WTC11 (cell line): ENCODE data around the gene PSMD10. TPM values are rescaled to one million over a fixed set of nuclear protein-coding genes. Genes with fewer than 3 reads are reported as not detected.

ENCODE experiments used
- ATAC-seq: fragments of 200-7000 bp; cut with Tn5 transposase; 2 replicates; pipeline ENCODE4 v1.10.0; 2021; ENCODE audit warnings: mild to moderate bottlenecking, moderate library complexity
- CTCF ChIA-PET: fragments of 300-600 bp; sonication (Branson Sonifier 250); formaldehyde crosslinking; loops from one replicate; lab custom pipeline; 2021; ENCODE audit warnings: antibody characterized with exemption; lab: Charles Lee
- POLR2A ChIA-PET: fragments of 350-600 bp; sonication (Branson Sonifier 250); formaldehyde crosslinking; loops from one replicate; lab custom pipeline; 2021; ENCODE audit warnings: antibody characterized with exemption; lab: Charles Lee
- DNase-seq: peaks from one replicate; pipeline ENCODE4 v3.0.0; 2021; ENCODE audit warnings: low spot score
- H3K27ac Mint-ChIP-seq: 2 replicates; pipeline ENCODE4 v1.8.0; 2021; ENCODE audit warnings: mixed read lengths
- H3K27me3 Mint-ChIP-seq: 2 replicates; pipeline ENCODE4 v1.8.0; 2021; ENCODE audit warnings: low read depth, mild to moderate bottlenecking, moderate library complexity, mixed read lengths
- H3K36me3 Mint-ChIP-seq: 2 replicates; pipeline ENCODE4 v1.8.0; 2021; ENCODE audit warnings: mixed read lengths
- H3K4me1 Mint-ChIP-seq: 2 replicates; pipeline ENCODE4 v1.8.0; 2022; ENCODE audit warnings: mixed read lengths
- H3K4me3 Mint-ChIP-seq: 2 replicates; pipeline ENCODE4 v1.8.0; 2021; ENCODE audit warnings: mild to moderate bottlenecking, moderate library complexity, mixed read lengths
- H3K9me3 Mint-ChIP-seq: 2 replicates; pipeline ENCODE4 v1.8.0; 2021; ENCODE audit warnings: mixed read lengths
- ATF1 ChIP-seq: sonication (generic); formaldehyde crosslinking; IDR thresholded peaks from 2 replicates; pipeline ENCODE4 v1.8.1; 2023; ENCODE audit warnings: mild to moderate bottlenecking, moderate library complexity, missing genetic modification reagents
- EMX1 ChIP-seq: fragments of 250-450 bp; sonication (Bioruptor Pico); IDR thresholded peaks from 2 replicates; pipeline ENCODE4 v1.8.0; 2021; ENCODE audit warnings: mild to moderate bottlenecking
- FOXK1 ChIP-seq: sonication (generic); formaldehyde crosslinking; IDR thresholded peaks from 2 replicates; pipeline ENCODE4 v1.8.0; 2022; ENCODE audit warnings: mild to moderate bottlenecking, moderate library complexity, missing genetic modification reagents
- IRF2 ChIP-seq: sonication (generic); formaldehyde crosslinking; IDR thresholded peaks from 2 replicates; pipeline ENCODE4 v1.8.0; 2022; ENCODE audit warnings: low read depth, missing genetic modification reagents, borderline replicate concordance
- JAZF1 ChIP-seq: fragments of 250-450 bp; sonication (Bioruptor Pico); IDR thresholded peaks from 2 replicates; pipeline ENCODE4 v1.9.0; 2021; ENCODE audit warnings: moderate library complexity, mild to moderate bottlenecking, inconsistent platforms
- MYBL2 ChIP-seq: sonication (generic); formaldehyde crosslinking; IDR thresholded peaks from 2 replicates; pipeline ENCODE4 v1.8.1; 2023; ENCODE audit warnings: mild to moderate bottlenecking, moderate library complexity, missing genetic modification reagents
- NFYB ChIP-seq: sonication (generic); formaldehyde crosslinking; conservative IDR thresholded peaks from 2 replicates; pipeline ENCODE4 v1.8.0; 2022; ENCODE audit warnings: low read depth, missing genetic modification reagents
- NR1H2 ChIP-seq: sonication (generic); formaldehyde crosslinking; IDR thresholded peaks from 2 replicates; pipeline ENCODE4 v1.9.0; 2021; ENCODE audit warnings: mild to moderate bottlenecking, moderate library complexity, missing genetic modification reagents
- RELA ChIP-seq: sonication (generic); formaldehyde crosslinking; IDR thresholded peaks from 2 replicates; pipeline ENCODE4 v1.8.1; 2022; ENCODE audit warnings: missing genetic modification reagents, mild to moderate bottlenecking, borderline replicate concordance
- RORB ChIP-seq: fragments of 250-450 bp; sonication (Bioruptor Pico); IDR thresholded peaks from 2 replicates; pipeline ENCODE4 v1.9.0; 2021; ENCODE audit warnings: mild to moderate bottlenecking
- ZNF121 ChIP-seq: sonication (generic); formaldehyde crosslinking; IDR thresholded peaks from 2 replicates; pipeline ENCODE4 v1.8.0; 2023; ENCODE audit warnings: missing genetic modification reagents
- ZNF317 ChIP-seq: sonication (generic); formaldehyde crosslinking; IDR thresholded peaks from 2 replicates; pipeline ENCODE4 v1.8.1; 2023; ENCODE audit warnings: low read depth, mild to moderate bottlenecking, moderate library complexity, missing genetic modification reagents, borderline replicate concordance
- ZNF416 ChIP-seq: fragments of 250-450 bp; sonication (Bioruptor Pico); IDR thresholded peaks from 2 replicates; pipeline ENCODE4 v1.9.0; 2021; ENCODE audit warnings: mild to moderate bottlenecking, inconsistent platforms
- total RNA-seq: library from RNA; stranded (reverse); gene quantifications from 3 replicates; pipeline ENCODE4 v1.2.3, GENCODE V29; 2021
- TF ChIP-seq, protein P1 (sequence below): sonication (generic); formaldehyde crosslinking; IDR thresholded peaks from 2 replicates; pipeline ENCODE4 v1.8.0; 2023; ENCODE audit warnings: missing genetic modification reagents
- TF ChIP-seq, protein P2 (sequence below): sonication (generic); formaldehyde crosslinking; conservative IDR thresholded peaks from 2 replicates; pipeline ENCODE4 v1.8.1; 2022; ENCODE audit warnings: mild to moderate bottlenecking, missing genetic modification reagents
- TF ChIP-seq, protein P3 (sequence below): sonication (generic); formaldehyde crosslinking; IDR thresholded peaks from 2 replicates; pipeline ENCODE4 v1.8.1; 2023; ENCODE audit warnings: mild to moderate bottlenecking, missing genetic modification reagents, moderate library complexity
- TF ChIP-seq, protein P4 (sequence below): sonication (generic); formaldehyde crosslinking; IDR thresholded peaks from 2 replicates; pipeline ENCODE4 v1.8.0; 2022; ENCODE audit warnings: mild to moderate bottlenecking, missing genetic modification reagents
- TF ChIP-seq, protein P5 (sequence below): fragments of 250-450 bp; sonication (Bioruptor Pico); IDR thresholded peaks from 2 replicates; pipeline ENCODE4 v1.8.0; 2021; ENCODE audit warnings: mild to moderate bottlenecking
- TF ChIP-seq, protein P6 (sequence below): sonication (generic); formaldehyde crosslinking; conservative IDR thresholded peaks from 2 replicates; pipeline ENCODE4 v1.8.1; 2023; ENCODE audit warnings: mild to moderate bottlenecking, low read depth, missing genetic modification reagents, moderate library complexity
- TF ChIP-seq, protein P7 (sequence below): sonication (generic); formaldehyde crosslinking; IDR thresholded peaks from 2 replicates; pipeline ENCODE4 v1.8.0; 2023; ENCODE audit warnings: mild to moderate bottlenecking, missing genetic modification reagents
- TF ChIP-seq, protein P8 (sequence below): fragments of 250-450 bp; sonication (Bioruptor Pico); conservative IDR thresholded peaks from 2 replicates; pipeline ENCODE4 v1.9.0; 2021; ENCODE audit warnings: mild to moderate bottlenecking

The PSMD10 gene
- total RNA-seq, 1 experiment from 2014 or later = 56.4 TPM

DNA sequence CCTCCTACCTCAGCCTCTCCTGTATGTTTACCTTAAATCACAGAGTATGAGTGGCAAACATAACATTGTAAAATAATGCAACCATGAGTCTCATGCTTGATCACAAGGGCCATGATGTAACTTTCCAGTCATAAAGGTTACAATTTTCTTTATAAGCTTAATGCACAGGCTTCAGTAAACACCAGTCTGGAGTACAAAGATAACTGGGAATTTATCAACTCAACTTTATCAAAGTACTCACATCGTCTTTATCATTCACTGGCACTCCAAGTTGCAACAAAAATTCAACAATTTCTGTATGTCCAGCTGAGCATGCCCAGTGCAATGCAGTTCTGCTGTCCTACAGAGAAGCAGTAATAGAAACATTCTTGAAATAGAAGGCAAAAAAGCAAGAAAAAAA is 2.8 kb downstream of the PSMD10 start:
- CTCF ChIA-PET = interaction anchor here (0.7 kb wide), 1 partner anchor 550 kb away, joined by 3 read pairs; no protein-coding TSS in a partner anchor
- Mint-ChIP-seq H3K36me3 (peaks cover 15% of the 10 kb centered on the region), H3K4me3 (no peak overlapping the region), H3K27me3 (no peaks in the 10 kb centered on the region; the same call in 1 of the 2 replicates), H3K9me3 (no peaks in the 10 kb centered on the region), H3K4me1 (no peaks in the 10 kb centered on the region), H3K27ac (no peak overlapping the region)
- no peak for TF ChIP-seq ATF1 (CRISPR knock-in tag)
- no peak for TF ChIP-seq ZNF416
- TF ChIP-seq, protein P1, sequence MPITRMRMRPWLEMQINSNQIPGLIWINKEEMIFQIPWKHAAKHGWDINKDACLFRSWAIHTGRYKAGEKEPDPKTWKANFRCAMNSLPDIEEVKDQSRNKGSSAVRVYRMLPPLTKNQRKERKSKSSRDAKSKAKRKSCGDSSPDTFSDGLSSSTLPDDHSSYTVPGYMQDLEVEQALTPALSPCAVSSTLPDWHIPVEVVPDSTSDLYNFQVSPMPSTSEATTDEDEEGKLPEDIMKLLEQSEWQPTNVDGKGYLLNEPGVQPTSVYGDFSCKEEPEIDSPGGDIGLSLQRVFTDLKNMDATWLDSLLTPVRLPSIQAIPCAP (CRISPR knock-in tag) = no peak
- TF ChIP-seq, protein P2, sequence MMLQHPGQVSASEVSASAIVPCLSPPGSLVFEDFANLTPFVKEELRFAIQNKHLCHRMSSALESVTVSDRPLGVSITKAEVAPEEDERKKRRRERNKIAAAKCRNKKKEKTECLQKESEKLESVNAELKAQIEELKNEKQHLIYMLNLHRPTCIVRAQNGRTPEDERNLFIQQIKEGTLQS (CRISPR knock-in tag) = no peak
- no peak for TF ChIP-seq NFYB (CRISPR knock-in tag)
- no peak for TF ChIP-seq ZNF317 (CRISPR knock-in tag)
- no peak for TF ChIP-seq NR1H2 (CRISPR knock-in tag)
- DNase-seq (no peak), ATAC-seq (no peak)
- POLR2A ChIA-PET = no interaction called here

DNA sequence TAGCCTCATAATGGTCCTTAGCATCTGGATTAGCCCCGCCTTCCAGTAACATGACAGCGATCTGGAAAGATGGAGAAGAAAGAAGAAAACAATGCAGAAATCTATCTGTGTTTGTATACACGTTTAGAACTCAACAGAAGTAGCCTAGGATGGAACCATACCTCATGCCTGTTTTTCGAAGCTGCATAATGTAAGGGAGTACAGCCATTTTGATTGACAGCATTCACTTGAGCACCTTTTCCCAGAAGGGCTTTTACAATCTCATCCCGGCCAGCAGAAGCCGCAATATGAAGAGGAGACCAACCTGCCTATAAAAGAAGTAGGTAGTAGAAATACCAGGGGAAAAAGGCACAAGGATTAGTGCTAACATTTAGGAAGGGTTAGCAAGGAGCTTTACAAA is 3.5 kb downstream of the PSMD10 start:
- CTCF ChIA-PET = no interaction called here
- no peak overlapping the region for H3K4me3 Mint-ChIP-seq
- H3K27me3 Mint-ChIP-seq = no peaks in the 10 kb centered on the region
- no peaks in the 10 kb centered on the region for H3K4me1 Mint-ChIP-seq
- H3K9me3 Mint-ChIP-seq = no peaks in the 10 kb centered on the region
- TF ChIP-seq RORB (CRISPR knock-in tag) (no peak), IRF2 (CRISPR knock-in tag) (no peak), FOXK1 (no peak), NR1H2 (CRISPR knock-in tag) (no peak), EMX1 (CRISPR knock-in tag) (no peak), JAZF1 (CRISPR knock-in tag) (no peak), MYBL2 (CRISPR knock-in tag) (no peak), ZNF317 (CRISPR knock-in tag) (no peak), RELA (CRISPR knock-in tag) (no peak), ZNF121 (no peak)
- TF ChIP-seq, protein P3, sequence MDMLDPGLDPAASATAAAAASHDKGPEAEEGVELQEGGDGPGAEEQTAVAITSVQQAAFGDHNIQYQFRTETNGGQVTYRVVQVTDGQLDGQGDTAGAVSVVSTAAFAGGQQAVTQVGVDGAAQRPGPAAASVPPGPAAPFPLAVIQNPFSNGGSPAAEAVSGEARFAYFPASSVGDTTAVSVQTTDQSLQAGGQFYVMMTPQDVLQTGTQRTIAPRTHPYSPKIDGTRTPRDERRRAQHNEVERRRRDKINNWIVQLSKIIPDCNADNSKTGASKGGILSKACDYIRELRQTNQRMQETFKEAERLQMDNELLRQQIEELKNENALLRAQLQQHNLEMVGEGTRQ = no peak
- TF ChIP-seq, protein P4, sequence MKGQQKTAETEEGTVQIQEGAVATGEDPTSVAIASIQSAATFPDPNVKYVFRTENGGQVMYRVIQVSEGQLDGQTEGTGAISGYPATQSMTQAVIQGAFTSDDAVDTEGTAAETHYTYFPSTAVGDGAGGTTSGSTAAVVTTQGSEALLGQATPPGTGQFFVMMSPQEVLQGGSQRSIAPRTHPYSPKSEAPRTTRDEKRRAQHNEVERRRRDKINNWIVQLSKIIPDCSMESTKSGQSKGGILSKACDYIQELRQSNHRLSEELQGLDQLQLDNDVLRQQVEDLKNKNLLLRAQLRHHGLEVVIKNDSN (CRISPR knock-in tag) = no peak
- TF ChIP-seq, protein P5, sequence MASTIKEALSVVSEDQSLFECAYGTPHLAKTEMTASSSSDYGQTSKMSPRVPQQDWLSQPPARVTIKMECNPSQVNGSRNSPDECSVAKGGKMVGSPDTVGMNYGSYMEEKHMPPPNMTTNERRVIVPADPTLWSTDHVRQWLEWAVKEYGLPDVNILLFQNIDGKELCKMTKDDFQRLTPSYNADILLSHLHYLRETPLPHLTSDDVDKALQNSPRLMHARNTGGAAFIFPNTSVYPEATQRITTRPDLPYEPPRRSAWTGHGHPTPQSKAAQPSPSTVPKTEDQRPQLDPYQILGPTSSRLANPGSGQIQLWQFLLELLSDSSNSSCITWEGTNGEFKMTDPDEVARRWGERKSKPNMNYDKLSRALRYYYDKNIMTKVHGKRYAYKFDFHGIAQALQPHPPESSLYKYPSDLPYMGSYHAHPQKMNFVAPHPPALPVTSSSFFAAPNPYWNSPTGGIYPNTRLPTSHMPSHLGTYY (CRISPR knock-in tag) = no peak
- TF ChIP-seq, protein P6, sequence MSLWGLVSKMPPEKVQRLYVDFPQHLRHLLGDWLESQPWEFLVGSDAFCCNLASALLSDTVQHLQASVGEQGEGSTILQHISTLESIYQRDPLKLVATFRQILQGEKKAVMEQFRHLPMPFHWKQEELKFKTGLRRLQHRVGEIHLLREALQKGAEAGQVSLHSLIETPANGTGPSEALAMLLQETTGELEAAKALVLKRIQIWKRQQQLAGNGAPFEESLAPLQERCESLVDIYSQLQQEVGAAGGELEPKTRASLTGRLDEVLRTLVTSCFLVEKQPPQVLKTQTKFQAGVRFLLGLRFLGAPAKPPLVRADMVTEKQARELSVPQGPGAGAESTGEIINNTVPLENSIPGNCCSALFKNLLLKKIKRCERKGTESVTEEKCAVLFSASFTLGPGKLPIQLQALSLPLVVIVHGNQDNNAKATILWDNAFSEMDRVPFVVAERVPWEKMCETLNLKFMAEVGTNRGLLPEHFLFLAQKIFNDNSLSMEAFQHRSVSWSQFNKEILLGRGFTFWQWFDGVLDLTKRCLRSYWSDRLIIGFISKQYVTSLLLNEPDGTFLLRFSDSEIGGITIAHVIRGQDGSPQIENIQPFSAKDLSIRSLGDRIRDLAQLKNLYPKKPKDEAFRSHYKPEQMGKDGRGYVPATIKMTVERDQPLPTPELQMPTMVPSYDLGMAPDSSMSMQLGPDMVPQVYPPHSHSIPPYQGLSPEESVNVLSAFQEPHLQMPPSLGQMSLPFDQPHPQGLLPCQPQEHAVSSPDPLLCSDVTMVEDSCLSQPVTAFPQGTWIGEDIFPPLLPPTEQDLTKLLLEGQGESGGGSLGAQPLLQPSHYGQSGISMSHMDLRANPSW (CRISPR knock-in tag) = no peak
- TF ChIP-seq, protein P7, sequence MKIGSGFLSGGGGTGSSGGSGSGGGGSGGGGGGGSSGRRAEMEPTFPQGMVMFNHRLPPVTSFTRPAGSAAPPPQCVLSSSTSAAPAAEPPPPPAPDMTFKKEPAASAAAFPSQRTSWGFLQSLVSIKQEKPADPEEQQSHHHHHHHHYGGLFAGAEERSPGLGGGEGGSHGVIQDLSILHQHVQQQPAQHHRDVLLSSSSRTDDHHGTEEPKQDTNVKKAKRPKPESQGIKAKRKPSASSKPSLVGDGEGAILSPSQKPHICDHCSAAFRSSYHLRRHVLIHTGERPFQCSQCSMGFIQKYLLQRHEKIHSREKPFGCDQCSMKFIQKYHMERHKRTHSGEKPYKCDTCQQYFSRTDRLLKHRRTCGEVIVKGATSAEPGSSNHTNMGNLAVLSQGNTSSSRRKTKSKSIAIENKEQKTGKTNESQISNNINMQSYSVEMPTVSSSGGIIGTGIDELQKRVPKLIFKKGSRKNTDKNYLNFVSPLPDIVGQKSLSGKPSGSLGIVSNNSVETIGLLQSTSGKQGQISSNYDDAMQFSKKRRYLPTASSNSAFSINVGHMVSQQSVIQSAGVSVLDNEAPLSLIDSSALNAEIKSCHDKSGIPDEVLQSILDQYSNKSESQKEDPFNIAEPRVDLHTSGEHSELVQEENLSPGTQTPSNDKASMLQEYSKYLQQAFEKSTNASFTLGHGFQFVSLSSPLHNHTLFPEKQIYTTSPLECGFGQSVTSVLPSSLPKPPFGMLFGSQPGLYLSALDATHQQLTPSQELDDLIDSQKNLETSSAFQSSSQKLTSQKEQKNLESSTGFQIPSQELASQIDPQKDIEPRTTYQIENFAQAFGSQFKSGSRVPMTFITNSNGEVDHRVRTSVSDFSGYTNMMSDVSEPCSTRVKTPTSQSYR (CRISPR knock-in tag) = no peak
- TF ChIP-seq, protein P8, sequence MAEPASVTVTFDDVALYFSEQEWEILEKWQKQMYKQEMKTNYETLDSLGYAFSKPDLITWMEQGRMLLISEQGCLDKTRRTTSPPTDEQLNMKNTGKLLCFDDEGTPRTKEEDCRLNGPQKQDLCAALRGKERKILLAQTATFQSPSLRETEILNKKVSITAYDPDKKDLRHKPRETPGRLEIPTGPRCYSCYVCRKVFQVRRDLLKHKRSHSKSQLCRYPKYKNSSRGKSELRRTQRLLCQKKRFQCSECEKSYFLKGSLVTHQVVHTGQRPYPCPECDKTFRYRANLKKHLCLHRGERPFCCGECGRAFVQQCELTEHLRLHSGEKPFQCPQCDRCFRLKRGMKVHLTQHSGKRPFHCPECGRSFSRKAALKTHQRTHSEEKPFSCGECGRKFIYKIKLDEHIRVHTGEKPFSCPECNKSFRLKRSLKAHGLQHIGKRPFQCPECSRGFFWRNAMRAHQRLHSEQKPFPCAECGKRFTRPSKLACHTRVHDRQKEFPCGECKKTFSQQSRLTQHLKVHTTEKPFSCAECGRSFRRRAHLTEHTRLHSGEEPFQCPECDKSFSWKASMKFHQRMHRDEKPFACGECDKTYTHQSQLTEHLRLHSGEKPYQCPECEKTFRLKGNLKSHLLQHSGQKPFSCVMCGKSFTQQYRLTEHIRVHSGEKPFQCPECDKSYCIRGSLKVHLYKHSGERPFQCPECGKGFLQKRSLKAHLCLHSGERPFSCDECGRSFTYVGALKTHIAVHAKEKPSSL (CRISPR knock-in tag) = no peak
- ATAC-seq (no peak), DNase-seq (no peak)
- POLR2A ChIA-PET = no interaction called here
- H3K36me3 Mint-ChIP-seq = peaks cover 15% of the 10 kb centered on the region
- H3K27ac Mint-ChIP-seq = no peak overlapping the region
